Prostate gland (tissue), 2 donors: ENCODE results near the gene CKAP2. TPM values are rescaled to one million over a fixed set of nuclear protein-coding genes. Genes with fewer than 3 reads are reported as not detected.

Experiments
- DNase-seq: peaks from one replicate; pipeline ENCODE4 v3.0.0-alpha.2; 2019; ENCODE audit warnings: low spot score
- H3K27ac ChIP-seq, 2 donors: fragments of 200-600 bp; sonication (generic); 2 replicates each; pipeline ENCODE4 v1.5.1; 2017 to 2019
- H3K27me3 ChIP-seq: fragments of 200-600 bp; sonication (generic); replicated peaks from 2 replicates; pipeline ENCODE4 v1.5.1; 2019; ENCODE audit not compliant: insufficient read depth
- H3K36me3 ChIP-seq, 2 donors: fragments of 200-600 bp; sonication (generic); 1 replicate in 1 of 2; 2 replicates in 1 of 2; pipeline versions ENCODE4 v1.5.1 to v1.8.1; 2017 to 2019
- H3K4me1 ChIP-seq: fragments of 200-600 bp; sonication (generic); replicated peaks from 2 replicates; pipeline ENCODE4 v1.5.1; 2019
- H3K4me3 ChIP-seq, 2 donors: fragments of 200-600 bp; sonication (generic); 2 replicates each; pipeline ENCODE4 v1.5.1; 2017 to 2019
- H3K9me3 ChIP-seq: fragments of 200-600 bp; sonication (generic); 2 replicates; pipeline ENCODE4 v1.5.1; 2017
- POLR2A ChIP-seq: fragments of 450-650 bp; IDR thresholded peaks from one replicate; pipeline ENCODE4 v1.6.1; 2016; ENCODE audit warnings: antibody characterized with exemption, mild to moderate bottlenecking
- POLR2AphosphoS5 ChIP-seq: sonication (generic); formaldehyde crosslinking; IDR thresholded peaks from one replicate; pipeline ENCODE4 v1.6.1; 2017; ENCODE audit warnings: antibody characterized with exemption
- WGBS: methylation state at CpG from one replicate; pipeline ENCODE4 v1.1.5; 2018; 5-methylcytosine and 5-hydroxymethylcytosine counted together
- intact Hi-C: fragments of 100-400 bp; cut with DNase I; formaldehyde crosslinking; loops from one replicate; pipeline ENCODE4 v1.14.2; 2022
- total RNA-seq, 2 donors: library from RNA; depleted of rRNA; stranded (reverse); fragments of >200 nt; gene quantifications; one replicate each; pipeline ENCODE4 v1.1.0, GENCODE V29; 2016
- TF ChIP-seq, protein P1 (sequence below), 4 experiments: fragments of 200-600 bp in 2 of 4; fragments of 450-650 bp in 2 of 4; sonication (generic) in 2 of 4; IDR thresholded peaks; 1 replicate in 3 of 4; 2 replicates in 1 of 4; pipeline ENCODE4 v1.5.1; 2016 to 2019; ENCODE audit warnings: antibody characterized with exemption in 4 of 4, mild to moderate bottlenecking in 2 of 4, moderate library complexity in 2 of 4

CKAP2 gene
- total RNA-seq, 2 donors from 2014 or later: 11.3 to 22.2 TPM

- H3K9me3 ChIP-seq: no peaks in the 10 kb centered on the region
- H3K4me1 ChIP-seq: no peaks in the 10 kb centered on the region
- TF ChIP-seq POLR2AphosphoS5: no peak
- no peak for TF ChIP-seq POLR2A
- TF ChIP-seq, protein P1, sequence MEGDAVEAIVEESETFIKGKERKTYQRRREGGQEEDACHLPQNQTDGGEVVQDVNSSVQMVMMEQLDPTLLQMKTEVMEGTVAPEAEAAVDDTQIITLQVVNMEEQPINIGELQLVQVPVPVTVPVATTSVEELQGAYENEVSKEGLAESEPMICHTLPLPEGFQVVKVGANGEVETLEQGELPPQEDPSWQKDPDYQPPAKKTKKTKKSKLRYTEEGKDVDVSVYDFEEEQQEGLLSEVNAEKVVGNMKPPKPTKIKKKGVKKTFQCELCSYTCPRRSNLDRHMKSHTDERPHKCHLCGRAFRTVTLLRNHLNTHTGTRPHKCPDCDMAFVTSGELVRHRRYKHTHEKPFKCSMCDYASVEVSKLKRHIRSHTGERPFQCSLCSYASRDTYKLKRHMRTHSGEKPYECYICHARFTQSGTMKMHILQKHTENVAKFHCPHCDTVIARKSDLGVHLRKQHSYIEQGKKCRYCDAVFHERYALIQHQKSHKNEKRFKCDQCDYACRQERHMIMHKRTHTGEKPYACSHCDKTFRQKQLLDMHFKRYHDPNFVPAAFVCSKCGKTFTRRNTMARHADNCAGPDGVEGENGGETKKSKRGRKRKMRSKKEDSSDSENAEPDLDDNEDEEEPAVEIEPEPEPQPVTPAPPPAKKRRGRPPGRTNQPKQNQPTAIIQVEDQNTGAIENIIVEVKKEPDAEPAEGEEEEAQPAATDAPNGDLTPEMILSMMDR (IDR thresholded peaks at IDR 0.05): no peak
- H3K4me3 ChIP-seq: no peak overlapping the region
- 91% methylated on average over 4 of the region's 4 CpGs for WGBS
- H3K36me3 ChIP-seq: no peaks in the 10 kb centered on the region
- no peak overlapping the region for H3K27ac ChIP-seq
- no peaks in the 10 kb centered on the region for H3K27me3 ChIP-seq
- intact Hi-C loops: no loop called here
- DNase-seq: no peak
Observed at GRCh38 chr13:52411629-52412028, 43.6 kb upstream of the CKAP2 start.

GRCh38 chr13:52412128-52412527 lies 43.1 kb upstream of the CKAP2 start:
- no peak for DNase-seq
- no peaks in the 10 kb centered on the region for H3K4me1 ChIP-seq
- TF ChIP-seq POLR2A (no peak), POLR2AphosphoS5 (no peak)
- TF ChIP-seq, protein P1 (IDR thresholded peaks at IDR 0.05): no peak
- H3K9me3 ChIP-seq: no peaks in the 10 kb centered on the region
- no peaks in the 10 kb centered on the region for H3K36me3 ChIP-seq
- intact Hi-C loops: no loop called here
- WGBS: 93% methylated on average over 1 of the region's 1 CpG
- no peak overlapping the region for H3K4me3 ChIP-seq
- H3K27me3 ChIP-seq: no peaks in the 10 kb centered on the region
- no peak overlapping the region for H3K27ac ChIP-seq

DNA sequence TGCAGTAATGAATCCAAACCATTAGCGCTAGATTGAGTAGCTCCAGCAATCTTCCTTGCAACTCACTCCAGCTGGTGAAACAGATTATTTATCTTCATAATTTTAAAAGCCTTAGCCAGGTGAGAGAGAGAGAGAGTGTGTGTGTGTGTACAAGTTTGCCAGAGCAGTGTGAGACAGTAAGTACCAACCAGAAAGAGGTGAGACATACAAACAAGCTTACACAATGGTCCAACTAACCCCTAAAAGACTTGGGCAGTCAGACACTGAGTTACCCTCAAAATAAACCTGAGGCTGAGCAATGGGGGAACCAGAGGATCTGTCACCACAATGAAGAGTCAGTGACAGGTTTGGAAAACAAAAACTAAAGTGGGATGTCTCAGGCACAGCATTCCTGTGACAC lies 41.2 kb upstream of the CKAP2 start:
- no peaks in the 10 kb centered on the region for H3K9me3 ChIP-seq
- H3K27ac ChIP-seq: peak overlapping the region; percentile 37 to 39
- no peaks in the 10 kb centered on the region for H3K27me3 ChIP-seq
- intact Hi-C loops: no loop called here
- no peaks in the 10 kb centered on the region for H3K36me3 ChIP-seq
- no peak for DNase-seq
- H3K4me3 ChIP-seq: no peak overlapping the region
- H3K4me1 ChIP-seq: no peaks in the 10 kb centered on the region
- 94% methylated on average over 1 of the region's 1 CpG for WGBS
- TF ChIP-seq POLR2A (no peak), POLR2AphosphoS5 (no peak)

GRCh38 chr13:52414963-52415362 lies 40.3 kb upstream of the CKAP2 start:
- H3K27me3 ChIP-seq: no peaks in the 10 kb centered on the region
- 41% methylated on average over 1 of the region's 1 CpG for WGBS
- H3K9me3 ChIP-seq: no peaks in the 10 kb centered on the region
- H3K27ac ChIP-seq: peak overlapping the region in 1 of 2 donors; percentile 37
- no peaks in the 10 kb centered on the region for H3K36me3 ChIP-seq
- intact Hi-C loops: no loop called here
- DNase-seq: no peak
- TF ChIP-seq POLR2A (no peak), POLR2AphosphoS5 (peak; percentile 18)
- TF ChIP-seq, protein P1 (IDR thresholded peaks at IDR 0.05): no peak
- no peaks in the 10 kb centered on the region for H3K4me1 ChIP-seq
- H3K4me3 ChIP-seq: no peak overlapping the region

DNA sequence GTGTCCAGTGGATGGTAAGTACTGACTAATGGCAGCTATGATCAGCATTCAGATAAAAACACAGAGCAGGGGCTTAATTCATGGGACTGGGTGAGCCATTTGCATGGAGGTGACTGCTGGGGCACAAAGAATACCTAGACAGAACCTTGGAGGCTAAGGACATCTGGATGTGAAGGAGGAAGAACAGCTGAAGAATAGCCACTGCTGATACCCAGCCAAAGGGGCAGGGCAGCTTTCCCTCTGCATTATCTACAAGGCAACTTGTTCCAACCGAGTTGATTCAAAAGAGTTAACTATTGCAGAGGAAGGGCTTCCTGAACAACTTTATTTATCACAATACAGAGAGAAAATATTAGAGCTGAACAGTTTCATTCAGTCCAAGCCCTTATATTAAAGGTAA lies 36.2 kb upstream of the CKAP2 start:
- no peaks in the 10 kb centered on the region for H3K4me1 ChIP-seq
- DNase-seq: no peak
- intact Hi-C loops: no loop called here
- no peak overlapping the region for H3K27ac ChIP-seq
- H3K27me3 ChIP-seq: no peaks in the 10 kb centered on the region
- no peak overlapping the region for H3K4me3 ChIP-seq
- no peaks in the 10 kb centered on the region for H3K9me3 ChIP-seq
- H3K36me3 ChIP-seq: peaks cover 0 to 4% of the 10 kb centered on the region in 2 donors
- 31% methylated on average over 1 of the region's 1 CpG for WGBS
- no peak for TF ChIP-seq POLR2AphosphoS5
- TF ChIP-seq, protein P1 (IDR thresholded peaks at IDR 0.05): no peak
- no peak for TF ChIP-seq POLR2A
